NCI-H460 (cell line): Measurements from ENCODE around the gene AGPAT2. TPM values are rescaled to one million over a fixed set of nuclear protein-coding genes. Genes with fewer than 3 reads are reported as not detected.
"Not testable (repeated sequence)": the region's sequence is repeated elsewhere in the genome, so short reads cannot be mapped to it uniquely, and the experiment has no call there.

Experiments
- DNase-seq: peaks from one replicate; pipeline ENCODE4 v3.0.0-alpha.2; 2016; ENCODE audit warnings: low read depth; ENCODE audit errors: extremely low read depth
- total RNA-seq: library from RNA; depleted of rRNA; stranded (reverse); fragments of >200 nt; shearing (Covaris generic); gene quantifications from 2 replicates; pipeline ENCODE4 v1.2.3, GENCODE V29; 2014

Gene AGPAT2
- total RNA-seq, 1 experiment from 2014 or later = 24.5 TPM

- no peak for DNase-seq
Observed at GRCh38 chr9:136651860-136652259, 35.4 kb downstream of the AGPAT2 start.

GRCh38 chr9:136650648-136651047 is 36.6 kb downstream of the AGPAT2 start:
- DNase-seq = no peak

- DNase-seq = no peak
Observed at GRCh38 chr9:136650021-136650420, 37.2 kb downstream of the AGPAT2 start.

GRCh38 chr9:136648751-136649150 is 38.5 kb downstream of the AGPAT2 start:
- no peak for DNase-seq

GRCh38 chr9:136646827-136647711 is 40.2 kb downstream of the AGPAT2 start:
- no peak for DNase-seq

- no peak for DNase-seq
Observed at GRCh38 chr9:136645903-136646754, 41.1 kb downstream of the AGPAT2 start.

- no peak for DNase-seq
Observed at GRCh38 chr9:136645352-136645902, 41.8 kb downstream of the AGPAT2 start.

- peak; percentile 66 for DNase-seq
Observed at GRCh38 chr9:136644593-136645351, 42.5 kb downstream of the AGPAT2 start.

GRCh38 chr9:136644343-136644592 is 43.0 kb downstream of the AGPAT2 start:
- DNase-seq = no peak

- no peak for DNase-seq
Observed at GRCh38 chr9:136643596-136644342, 43.5 kb downstream of the AGPAT2 start.

- no peak for DNase-seq
Observed at GRCh38 chr9:136642439-136642921, 44.8 kb downstream of the AGPAT2 start.

- no peak for DNase-seq
Observed at GRCh38 chr9:136640171-136641111, 46.8 kb downstream of the AGPAT2 start.

- no peak for DNase-seq
Observed at GRCh38 chr9:136634904-136635303, 52.4 kb downstream of the AGPAT2 start.

- not testable (repeated sequence) for DNase-seq
Observed at GRCh38 chr9:136632491-136633106, 54.7 kb downstream of the AGPAT2 start.

GRCh38 chr9:136632072-136632471 is 55.2 kb downstream of the AGPAT2 start:
- DNase-seq = not testable (repeated sequence)

GRCh38 chr9:136631038-136632000 is 55.9 kb downstream of the AGPAT2 start:
- DNase-seq = peak; percentile 83

- no peak for DNase-seq
Observed at GRCh38 chr9:136630662-136630992, 56.6 kb downstream of the AGPAT2 start.
